ENCODE results near the gene ZDHHC1.
A peak's percentile ranks its signal among the peaks of the same experiment; 100 is the strongest.
"Not testable (repeated sequence)": the region's sequence is repeated elsewhere in the genome, so short reads cannot be mapped to it uniquely, and the experiment has no call there.

ZDHHC1 gene

DNA sequence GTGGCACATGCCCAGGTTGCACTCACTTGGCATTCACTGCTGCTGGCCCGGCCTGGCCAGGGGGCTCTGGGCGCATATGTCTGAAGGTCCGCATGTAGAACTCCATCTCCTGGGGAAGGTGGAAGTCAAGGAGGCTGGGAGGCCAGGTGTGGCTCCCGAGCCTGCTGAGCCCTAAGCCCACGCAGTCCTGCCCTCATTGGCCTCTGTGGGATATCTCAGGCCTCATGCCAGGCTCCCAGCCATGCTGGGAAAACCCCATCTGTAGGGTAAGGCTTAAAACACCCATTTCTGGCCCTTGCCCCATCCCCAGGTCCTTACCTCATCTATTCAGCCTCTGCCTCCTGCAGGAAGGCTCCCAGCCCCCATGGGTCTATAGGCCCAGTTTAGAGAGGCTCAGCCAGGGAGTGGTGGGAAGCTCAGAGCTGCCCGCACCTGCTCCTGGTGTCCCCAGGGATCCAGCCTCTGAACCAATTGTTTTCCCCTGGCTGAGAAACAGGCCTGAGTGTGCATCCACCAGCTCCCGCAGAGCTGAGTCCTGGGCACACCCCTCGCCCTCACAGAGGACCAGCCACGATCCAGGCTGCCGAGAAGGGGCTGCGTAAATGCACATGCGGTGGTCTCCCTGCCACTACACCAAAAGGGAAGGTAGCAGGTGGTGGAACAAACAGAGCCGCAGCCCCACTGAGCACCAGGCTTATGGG, 20.7 kb downstream of the ZDHHC1 start:
- FAIRE-seq: no peak
- DNase-seq (ENCODE audit: insufficient read length, low spot score): no peak

DNA sequence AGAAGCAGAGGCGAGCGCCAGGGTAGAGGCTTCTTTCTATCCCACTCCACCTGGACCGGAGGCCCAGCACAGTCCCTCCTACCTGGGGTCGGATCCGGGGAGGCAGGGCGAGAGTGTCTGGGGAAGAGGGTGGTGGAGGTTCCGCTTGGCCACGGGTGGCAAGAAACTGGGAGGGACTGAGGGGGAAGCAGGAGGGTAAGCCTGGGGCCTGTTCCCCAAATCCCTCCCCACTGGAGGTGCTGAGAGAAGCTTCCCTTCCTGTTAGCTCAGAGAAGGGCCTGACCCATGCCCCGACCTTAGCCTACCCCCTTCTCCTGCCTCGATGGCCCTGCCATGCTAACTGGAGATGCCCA, 21.2 kb downstream of the ZDHHC1 start:
- FAIRE-seq (no peak), DNase-seq (ENCODE audit: insufficient read length, low spot score) (no peak)

DNA sequence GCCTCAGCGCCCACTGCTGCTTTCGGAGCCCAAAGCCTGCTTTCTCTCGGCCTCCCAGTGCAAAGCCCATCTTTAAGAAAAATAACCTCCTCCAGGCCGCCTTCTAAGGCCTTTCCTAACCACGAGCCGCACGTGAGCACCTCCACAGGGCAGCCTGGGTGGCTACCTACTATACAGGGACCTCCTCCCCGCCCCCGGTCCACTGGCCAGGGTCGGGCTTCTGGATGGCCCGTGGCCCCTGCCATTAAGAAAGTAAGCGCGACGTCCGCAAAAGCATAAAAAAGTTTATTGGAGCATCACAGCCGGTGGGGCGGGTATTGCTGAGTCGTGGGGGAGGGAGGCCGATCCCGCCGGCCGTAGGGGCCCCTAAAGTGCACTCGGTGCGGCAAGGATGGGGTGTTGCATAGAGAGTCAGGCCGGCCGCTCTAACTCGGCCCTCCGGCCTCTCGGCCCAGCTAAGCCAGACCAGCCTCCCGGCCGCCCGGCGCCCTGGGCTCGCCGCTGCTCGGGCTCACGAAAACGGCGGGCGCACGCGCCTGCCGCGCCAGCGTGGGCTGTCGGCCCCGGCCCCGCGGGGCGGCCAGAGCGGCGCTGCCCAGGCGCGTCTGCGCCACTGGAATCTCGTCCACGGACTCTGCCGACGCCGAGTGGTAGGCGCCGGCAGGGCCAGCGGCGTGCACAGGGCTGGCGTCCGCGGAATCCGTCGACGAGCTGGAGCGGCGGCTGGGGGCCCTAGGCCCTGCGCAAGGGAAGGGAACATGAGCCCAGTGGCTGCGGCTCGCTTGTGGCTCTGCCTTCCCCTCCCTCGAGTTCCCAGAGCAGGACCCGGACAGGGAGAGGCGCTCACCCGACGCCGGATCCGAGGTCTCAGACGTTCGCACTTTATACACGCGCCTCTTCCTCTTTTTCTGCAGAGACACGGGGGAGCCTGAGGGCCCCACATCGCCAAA, 21.8 kb downstream of the ZDHHC1 start:
- DNase-seq (ENCODE audit: insufficient read length, low spot score): no peak
- no peak for FAIRE-seq

DNA sequence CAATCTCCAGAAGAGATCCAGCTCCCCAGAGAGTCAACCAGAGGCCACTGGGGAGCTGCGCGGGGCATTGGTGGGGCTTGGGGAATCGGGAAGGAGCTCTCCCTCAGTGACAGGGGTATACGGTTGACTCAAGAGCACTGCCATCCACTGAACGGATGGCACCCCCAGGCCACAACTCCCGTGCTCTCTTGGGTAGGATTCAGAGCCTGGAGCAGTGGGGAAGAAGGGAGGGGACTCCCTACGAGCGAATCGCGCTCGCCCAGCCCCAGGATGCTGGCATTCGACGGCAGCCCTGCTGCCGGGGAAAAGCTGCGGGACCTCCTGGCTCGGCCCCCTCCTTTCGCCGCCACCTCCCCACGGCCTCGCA, 22.5 kb downstream of the ZDHHC1 start:
- no peak for FAIRE-seq
- no peak for DNase-seq (ENCODE audit: insufficient read length, low spot score)

DNA sequence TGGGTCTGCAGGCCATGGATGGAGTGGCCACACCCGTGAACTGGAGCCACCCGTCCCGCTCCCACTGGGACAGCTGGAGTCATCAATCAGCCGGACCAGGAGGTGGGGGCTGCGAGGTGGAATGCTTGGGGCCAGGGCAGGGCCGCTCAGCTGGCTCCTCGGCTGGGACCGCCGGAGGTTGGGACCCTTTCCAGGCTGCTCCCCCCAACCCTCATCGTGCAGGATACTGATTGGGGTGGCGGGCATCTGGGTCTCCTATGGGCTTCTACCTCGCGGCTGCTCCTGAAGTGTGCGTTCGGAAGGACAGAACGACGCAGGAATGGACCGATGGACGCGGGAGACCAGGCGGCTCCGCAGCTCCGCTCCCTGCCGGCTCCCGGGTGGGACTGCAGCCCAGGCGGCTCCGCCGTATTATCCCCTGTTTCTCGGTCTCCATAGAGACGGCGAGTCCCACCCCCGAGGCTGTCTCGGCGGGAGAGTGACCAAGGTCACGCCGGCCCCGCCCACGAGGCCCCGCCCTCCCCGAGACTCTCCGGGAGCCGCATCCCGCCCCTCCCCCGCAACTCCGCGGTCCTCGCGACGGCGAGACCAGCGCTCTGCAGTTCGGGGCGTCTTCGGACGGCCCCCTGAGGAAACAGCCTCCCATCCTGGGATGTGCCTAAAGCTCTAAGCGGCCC, 23.0 kb downstream of the ZDHHC1 start, which contains the start of gene TPPP3:
Gene TPPP3, minus strand, starts transcription at position 388 of the 677 bp plus-strand sequence. CDS start 2,387 bp downstream, outside the sequence.
- peak; percentile 63 for DNase-seq (ENCODE audit: insufficient read length, low spot score)
- no peak for FAIRE-seq

DNA sequence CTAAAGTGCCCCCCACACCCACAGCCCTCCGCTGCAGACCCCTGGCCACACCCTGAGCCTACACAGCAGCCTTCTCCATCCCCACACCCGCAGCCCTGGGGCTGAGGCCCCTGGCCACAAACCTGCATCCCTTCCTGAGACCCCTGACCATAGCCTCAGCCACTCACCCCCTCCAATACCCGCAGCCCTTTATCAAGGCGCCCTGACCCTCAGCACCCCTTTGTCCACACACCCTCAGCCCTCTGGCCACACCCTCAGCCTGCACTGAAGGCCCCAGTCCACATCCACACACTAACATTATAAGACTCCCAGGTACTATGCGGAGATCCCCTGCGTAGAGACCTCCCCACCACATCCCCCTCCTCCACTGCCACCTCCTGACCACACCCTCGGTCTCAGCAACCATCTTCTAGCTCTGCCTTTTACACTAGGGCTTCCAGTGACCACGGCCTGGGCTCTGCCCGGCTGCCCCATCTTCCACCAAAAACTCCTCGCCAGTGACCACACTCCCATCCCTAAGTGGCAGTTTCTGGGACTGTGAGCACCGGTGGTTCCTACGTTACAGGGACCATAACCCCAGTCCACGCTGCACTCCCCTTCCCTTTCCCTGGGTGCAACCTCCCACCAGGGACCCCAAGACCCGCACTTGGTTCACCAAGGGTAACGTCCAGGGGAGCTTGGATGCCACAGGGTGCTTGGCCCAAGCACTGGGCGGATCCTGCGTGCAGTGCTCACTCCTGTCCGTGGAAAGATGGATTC, 23.8 kb downstream of the ZDHHC1 start:
- FAIRE-seq (no peak), DNase-seq (ENCODE audit: insufficient read length, low spot score) (no peak)

DNA sequence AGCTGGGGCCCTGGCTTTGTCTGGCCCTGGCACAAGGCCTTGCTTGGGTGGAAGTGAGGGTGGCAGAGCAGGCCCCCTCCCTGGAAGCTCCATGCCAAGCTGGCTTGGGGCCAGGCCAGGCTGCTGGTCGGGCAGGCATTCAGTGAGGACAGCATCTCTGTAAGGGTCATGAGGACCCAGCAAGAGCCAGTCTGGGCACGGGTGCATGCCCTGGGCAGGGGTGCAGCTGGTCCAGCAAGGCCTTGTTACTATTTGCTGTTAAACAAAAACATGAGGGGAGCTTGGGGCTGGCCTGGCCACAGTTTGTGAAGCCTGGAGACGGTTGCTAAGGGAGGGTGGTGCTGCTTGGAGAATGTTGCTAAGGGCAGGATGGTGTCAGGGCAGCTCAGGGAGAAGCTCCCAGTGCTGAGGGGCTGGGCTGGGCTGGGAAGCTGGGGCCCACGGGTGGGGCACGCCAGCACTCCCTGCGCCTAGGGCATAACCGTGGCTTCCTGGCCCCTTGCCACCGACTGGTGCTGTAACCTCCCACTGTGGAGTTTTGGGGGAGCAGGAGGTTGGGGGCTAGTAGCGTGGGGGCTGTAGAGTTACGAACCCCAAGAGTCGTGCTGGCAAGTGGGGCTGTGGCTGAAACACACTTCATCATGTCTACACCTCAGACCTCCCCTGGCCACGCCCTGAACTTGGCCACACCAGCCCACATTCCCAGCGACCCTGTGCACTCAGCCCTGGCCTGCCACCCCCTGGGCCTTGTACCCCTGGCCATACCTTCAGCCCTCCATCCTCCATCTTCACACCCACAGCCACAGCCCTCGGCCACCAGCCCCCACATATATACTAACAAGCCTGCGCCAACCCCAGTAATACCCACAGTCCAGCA, 24.6 kb downstream of the ZDHHC1 start:
- no peak for FAIRE-seq
- DNase-seq (ENCODE audit: insufficient read length, low spot score): no peak

DNA sequence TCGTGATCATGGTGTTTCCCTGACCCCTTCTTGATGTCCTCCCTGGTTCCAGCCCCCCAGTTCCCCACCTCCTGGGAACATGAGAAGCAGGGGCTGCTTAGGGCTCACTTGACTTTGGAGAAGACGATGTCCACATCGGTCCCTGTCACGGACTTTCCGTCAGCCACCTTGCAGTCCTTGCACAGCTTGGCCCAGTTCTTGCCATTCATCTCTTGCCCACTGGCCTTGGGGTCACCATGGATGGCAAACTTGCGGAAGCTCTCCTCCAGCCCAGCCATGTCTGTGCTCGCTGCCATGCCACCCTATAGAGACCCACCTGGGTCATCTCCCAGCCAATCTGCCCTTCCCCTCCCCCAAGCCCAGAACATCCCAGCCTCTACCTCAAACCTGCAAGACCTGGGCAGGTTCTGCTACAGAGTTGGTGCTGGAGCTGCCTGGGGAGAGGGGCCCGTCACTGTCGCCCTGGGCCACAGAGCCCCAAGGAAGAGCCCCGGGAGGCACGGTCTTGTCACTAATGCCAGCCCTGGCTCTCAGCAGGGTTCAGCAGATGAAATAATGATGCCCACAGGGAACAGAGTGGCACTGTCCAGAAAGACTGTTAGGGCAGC, 25.4 kb downstream of the ZDHHC1 start:
- FAIRE-seq (no peak), DNase-seq (ENCODE audit: insufficient read length, low spot score) (no peak)

DNA sequence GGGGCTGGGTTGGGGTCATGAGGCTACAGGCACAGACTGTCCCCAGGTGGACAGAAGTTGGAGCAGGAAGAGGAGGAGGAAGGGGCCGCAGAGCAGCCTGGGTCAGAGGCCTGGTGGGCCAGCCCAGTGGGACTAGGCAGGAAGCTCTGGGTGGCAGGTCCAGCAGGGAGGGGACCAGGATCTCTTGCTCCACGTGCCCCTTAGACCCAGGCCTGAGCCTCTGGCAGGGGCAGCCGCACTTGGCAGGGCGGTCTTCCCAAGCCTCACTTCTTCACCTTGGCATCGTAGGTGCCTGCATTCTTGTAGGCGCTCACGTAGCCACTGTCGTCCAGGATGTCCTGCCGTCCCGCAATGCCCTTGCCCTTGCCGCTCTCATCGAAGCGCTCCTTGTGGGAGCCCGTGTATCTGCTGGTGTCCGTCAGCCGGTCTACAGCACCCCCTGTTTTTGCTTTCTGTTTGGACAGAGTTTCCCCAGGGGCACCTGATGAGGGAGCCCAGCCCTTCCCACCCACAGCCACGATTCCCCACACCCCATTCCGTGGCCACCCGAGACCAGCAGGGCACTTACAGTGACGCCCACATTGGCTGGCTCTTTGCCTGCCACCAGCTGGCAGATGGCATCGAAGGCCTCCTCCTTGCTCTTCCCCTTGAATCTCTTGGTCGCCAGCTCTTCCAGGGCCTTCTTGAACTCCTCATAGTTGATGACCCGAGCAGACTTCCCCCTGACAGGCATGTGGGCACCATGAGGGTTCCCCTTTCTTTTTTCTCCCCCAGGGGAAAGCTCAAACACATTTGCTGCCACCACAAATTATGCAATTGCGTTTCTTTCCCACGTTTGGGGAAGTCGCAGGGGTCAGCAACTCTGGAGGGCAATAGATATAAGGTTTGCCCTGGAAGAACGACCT, 26.1 kb downstream of the ZDHHC1 start:
- DNase-seq (ENCODE audit: insufficient read length, low spot score): no peak
- FAIRE-seq: no peak

DNA sequence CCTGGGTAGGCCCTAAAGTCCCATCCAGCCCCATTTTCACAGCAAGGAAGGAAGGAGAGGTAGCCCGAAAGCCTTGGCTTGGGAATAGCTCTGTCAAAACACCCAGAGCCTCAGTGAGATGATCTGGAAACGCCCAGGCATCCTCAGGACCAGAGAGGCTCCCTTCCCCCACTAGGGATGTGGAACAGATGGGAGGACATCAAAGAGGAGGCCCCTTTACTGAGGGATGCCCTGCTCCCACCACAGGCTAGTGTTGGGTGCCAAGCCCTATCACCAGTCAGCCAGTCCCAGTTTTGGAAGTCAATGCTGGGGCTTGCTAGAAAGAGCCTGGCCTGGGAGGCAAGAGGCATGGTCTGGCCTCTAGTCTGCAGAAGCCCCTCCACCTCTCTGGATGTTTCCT, 27.7 kb downstream of the ZDHHC1 start:
- no peak for DNase-seq (ENCODE audit: insufficient read length, low spot score)
- FAIRE-seq: no peak

DNA sequence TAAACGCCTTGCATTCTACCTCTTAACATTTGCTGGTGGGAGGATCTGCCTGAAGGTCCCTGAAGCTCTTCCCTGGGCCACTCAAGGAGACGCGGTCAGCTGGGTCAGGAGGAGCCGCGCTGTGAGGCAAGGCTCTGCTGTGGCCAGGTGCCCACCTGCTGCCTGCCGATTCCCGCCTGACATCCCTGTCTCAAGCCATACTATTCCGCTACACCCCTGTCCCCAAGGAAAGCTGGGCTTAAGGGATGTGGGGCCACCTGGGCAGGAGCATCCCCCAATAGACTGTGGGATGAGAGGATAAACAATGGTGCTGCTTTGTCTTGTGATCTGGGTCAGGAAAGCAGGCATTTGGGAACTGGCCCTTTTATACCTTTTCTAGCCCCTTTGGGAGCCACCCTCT, 28.1 kb downstream of the ZDHHC1 start:
- FAIRE-seq: no peak
- DNase-seq (ENCODE audit: insufficient read length, low spot score): no peak

DNA sequence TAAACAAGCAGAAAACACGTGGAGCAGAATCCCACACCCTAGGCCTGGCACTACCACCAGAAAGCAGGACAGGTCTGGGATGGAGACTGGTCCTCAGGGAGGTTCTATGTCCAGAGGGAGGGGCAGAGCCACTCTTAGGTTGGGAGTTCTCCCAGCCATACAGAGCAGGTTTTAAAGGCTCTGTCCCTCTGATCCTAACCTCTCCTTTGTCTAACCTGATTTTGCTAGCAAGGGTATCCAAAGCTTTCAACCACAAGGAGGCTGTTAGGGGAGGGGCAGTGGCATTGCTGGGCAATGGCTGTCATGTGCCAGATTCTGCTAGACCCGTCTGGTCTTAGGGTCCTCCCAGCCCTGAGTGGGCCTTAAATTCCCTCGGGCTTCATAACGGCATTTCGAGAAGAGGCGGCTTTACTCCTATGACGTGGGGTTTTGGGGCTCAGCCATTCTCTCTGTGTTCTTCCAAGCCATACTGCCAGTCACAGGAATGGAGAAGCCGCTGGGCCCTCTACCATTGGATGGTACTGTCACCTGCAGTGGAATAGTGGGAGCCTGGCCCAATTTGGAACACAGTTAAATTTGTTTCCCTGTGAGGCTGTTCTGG, 28.7 kb downstream of the ZDHHC1 start:
- FAIRE-seq (no peak), DNase-seq (ENCODE audit: insufficient read length, low spot score) (no peak)

DNA sequence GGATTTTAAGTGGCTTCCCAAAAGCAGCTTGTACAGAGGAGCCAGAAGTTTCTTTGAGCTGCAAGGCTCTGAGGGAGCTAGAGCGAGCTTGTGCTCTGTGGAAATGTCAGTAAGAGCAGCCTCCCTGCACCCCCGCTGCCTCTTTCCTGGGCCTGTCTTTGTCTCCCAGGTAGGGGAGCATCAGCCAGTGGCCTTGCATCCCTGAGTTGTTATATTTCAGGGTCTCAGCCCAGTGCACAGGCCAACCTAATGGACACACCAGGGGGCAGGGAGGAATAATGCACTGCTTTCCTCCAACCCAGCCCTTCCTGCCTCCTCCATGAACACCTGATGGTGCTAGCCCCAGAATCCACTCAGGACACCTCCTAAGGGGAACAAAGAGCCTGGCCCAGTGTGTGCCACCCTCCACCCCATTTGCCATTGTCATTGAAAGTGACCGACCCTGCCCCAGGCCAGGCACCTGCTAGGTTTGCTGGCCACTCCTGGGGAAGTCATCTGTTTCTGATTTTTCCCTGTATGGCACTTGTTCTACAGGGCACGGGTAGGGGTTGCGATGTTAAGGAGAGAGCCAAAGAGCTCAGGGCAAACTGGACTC, 29.3 kb downstream of the ZDHHC1 start:
- FAIRE-seq (no peak), DNase-seq (ENCODE audit: insufficient read length, low spot score) (no peak)

DNA sequence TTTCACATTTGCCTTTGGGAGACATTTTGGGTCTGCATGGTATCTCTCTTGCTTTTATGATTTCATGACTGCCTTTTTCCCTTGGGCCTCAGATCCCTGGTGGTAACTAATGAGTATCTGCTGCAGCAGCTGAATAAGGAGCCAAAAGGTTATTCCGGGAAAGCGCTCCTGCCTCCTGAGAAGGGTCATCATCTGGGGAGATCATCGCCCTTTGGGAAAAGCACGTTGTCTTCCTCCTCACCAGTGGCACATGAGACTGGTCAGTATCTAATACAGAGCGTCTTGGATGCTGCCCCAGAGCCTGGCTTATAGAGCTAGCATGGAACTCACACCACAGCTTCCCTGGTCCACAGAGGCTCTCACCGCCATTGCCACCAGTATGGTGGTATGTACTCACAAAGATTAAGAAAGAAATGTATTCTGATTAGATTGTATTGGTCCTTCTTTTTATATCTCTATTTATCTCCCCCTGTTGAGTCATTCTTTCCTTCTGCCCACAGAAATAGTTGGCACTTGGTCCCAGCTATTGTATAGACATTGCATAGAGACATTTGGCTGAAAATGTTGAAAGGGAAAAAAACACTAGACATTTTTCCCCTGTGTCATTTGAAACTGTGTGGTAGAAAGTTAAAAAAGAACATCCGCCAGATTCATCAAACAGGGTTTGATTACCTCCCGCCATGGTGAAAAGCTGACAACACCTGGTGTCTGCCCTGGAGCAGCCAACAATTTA, 31.3 kb downstream of the ZDHHC1 start:
- no peak for FAIRE-seq

DNA sequence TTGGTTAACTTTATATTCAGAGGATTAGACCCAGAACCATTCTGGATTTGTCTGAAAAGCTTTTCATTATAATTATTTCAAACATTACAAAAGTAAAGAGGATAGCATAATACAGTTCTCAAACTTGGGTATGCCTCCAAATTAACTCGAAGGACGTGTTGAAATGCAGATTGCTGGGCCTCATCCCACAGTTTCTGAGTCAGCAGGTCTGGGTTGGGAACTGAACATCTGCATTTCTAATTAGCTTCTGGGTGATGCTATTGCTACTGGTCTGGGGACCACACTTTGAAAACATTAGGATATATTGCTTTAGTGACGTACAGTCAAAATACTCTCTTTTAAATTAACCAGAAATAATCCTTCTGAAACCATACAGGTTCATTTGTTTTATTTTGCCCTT, 33.0 kb downstream of the ZDHHC1 start:
- DNase-seq (ENCODE audit: insufficient read length, low spot score) (no peak), FAIRE-seq (no peak)

More for the DNA sequence above, 31.3 kb downstream of the ZDHHC1 start:
- no peak for DNase-seq (ENCODE audit: insufficient read length, low spot score)

DNA sequence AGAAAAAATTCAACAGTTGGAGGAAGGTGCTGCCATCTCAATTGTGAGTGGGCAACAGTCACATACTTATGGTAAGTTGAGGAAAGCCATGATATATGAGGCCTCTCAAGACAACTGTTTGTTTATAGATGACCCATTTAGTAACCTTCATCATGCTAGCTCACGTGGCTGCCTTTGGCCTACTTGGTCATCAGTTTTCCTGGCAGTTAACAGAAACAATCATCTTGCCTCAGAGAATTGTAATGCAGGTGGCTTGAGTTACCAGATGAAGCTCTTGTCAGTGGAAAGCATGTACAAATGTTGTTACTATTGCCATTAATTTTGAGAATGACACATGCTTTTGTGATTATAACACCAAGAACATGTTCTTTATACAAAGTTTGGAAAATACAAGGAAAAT, 37.6 kb downstream of the ZDHHC1 start:
- DNase-seq (ENCODE audit: insufficient read length, low spot score): no peak
- FAIRE-seq: no peak

DNA sequence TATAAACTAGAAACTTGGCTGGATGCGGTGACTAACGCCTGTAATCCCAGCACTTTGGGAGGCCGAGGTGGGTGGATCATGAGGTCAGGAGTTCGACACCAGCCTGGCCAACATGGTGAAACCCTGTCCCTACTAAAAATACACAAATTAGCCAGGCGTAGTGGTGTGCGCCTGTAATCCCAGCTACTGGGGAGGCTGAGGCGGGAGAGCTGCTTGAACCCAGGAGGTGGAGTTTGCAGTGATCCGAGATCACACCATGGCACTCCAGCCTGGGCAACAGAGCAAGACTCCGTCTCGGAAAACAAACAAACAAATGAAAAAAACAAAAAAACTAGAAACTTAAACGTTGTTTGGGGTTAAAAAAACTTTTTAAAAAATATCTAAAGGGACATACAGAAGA, 40.3 kb downstream of the ZDHHC1 start:
- FAIRE-seq: not testable (repeated sequence)

More for the DNA sequence above, 40.3 kb downstream of the ZDHHC1 start:
- not testable (repeated sequence) for DNase-seq (ENCODE audit: insufficient read length, low spot score)
